GM19351 (cell line): ENCODE results near the gene UBAP2L.
"Not testable (repeated sequence)": the region's sequence is repeated elsewhere in the genome, so short reads cannot be mapped to it uniquely, and the experiment has no call there.

ENCODE experiments used
- ATAC-seq: cut with Tn5 transposase; IDR thresholded peaks from one replicate; pipeline ENCODE4 v1.9.1; 2021; ENCODE audit warnings: mild to moderate bottlenecking, moderate library complexity; ENCODE audit not compliant: unreplicated experiment

UBAP2L gene

GRCh38 chr1:154241703-154242351 is 21.1 kb downstream of the UBAP2L start:
- ATAC-seq = no peak

- no peak for ATAC-seq
Observed at GRCh38 chr1:154253671-154254070, 32.9 kb downstream of the UBAP2L start.

GRCh38 chr1:154256686-154257085 is 35.9 kb downstream of the UBAP2L start:
- no peak for ATAC-seq

- no peak for ATAC-seq
Observed at GRCh38 chr1:154258784-154259183, 38.0 kb downstream of the UBAP2L start.

- no peak for ATAC-seq
Observed at GRCh38 chr1:154260127-154260526, 39.4 kb downstream of the UBAP2L start.

GRCh38 chr1:154263465-154264332 is 42.9 kb downstream of the UBAP2L start:
- ATAC-seq = no peak

- ATAC-seq = no peak
Observed at GRCh38 chr1:154264454-154264853, 43.7 kb downstream of the UBAP2L start.

GRCh38 chr1:154265586-154265985 is 44.8 kb downstream of the UBAP2L start:
- no peak for ATAC-seq

- no peak for ATAC-seq
Observed at GRCh38 chr1:154270833-154271232, 50.1 kb downstream of the UBAP2L start.

GRCh38 chr1:154272217-154272998 is 51.7 kb downstream of the UBAP2L start, which contains the start of gene HAX1:
Gene HAX1 (plus strand): TSS chr1:154272629. CDS start chr1:154272724, 95 bp downstream.
- peak; percentile 86 for ATAC-seq

- ATAC-seq = no peak
Observed at GRCh38 chr1:154272999-154273563, 52.3 kb downstream of the UBAP2L start.

GRCh38 chr1:154276797-154277196 is 56.0 kb downstream of the UBAP2L start:
- ATAC-seq = no peak

GRCh38 chr1:154287591-154287990 is 66.8 kb downstream of the UBAP2L start:
- not testable (repeated sequence) for ATAC-seq

GRCh38 chr1:154288661-154289060 is 67.9 kb downstream of the UBAP2L start:
- no peak for ATAC-seq

- ATAC-seq = no peak
Observed at GRCh38 chr1:154290921-154291320, 70.2 kb downstream of the UBAP2L start.

GRCh38 chr1:154295408-154296235 is 74.9 kb downstream of the UBAP2L start:
- no peak for ATAC-seq

GRCh38 chr1:154301582-154301981 is 80.8 kb downstream of the UBAP2L start:
- ATAC-seq = no peak

- ATAC-seq = no peak
Observed at GRCh38 chr1:154304664-154305337, 84.0 kb downstream of the UBAP2L start.

GRCh38 chr1:154306151-154306550 is 85.4 kb downstream of the UBAP2L start:
- ATAC-seq = no peak
